CD4-positive, alpha-beta T cell (primary cell): ENCODE data around the gene EVI5. TPM values are rescaled to one million over a fixed set of nuclear protein-coding genes. Genes with fewer than 3 reads are reported as not detected.

Source experiments
- ATAC-seq: fragments of 200-7000 bp; cut with Tn5 transposase; one replicate; pipeline ENCODE4 v1.10.0; 2022; ENCODE audit warnings: mild to moderate bottlenecking; ENCODE audit not compliant: poor library complexity
- CTCF ChIA-PET: fragments of 350-600 bp; sonication (Branson Sonifier 250); formaldehyde crosslinking; loops from one replicate; lab custom pipeline; 2021; ENCODE audit warnings: antibody characterized with exemption, inconsistent platforms; lab: Charles Lee
- POLR2A ChIA-PET: fragments of 350-600 bp; sonication (Branson Sonifier 250); formaldehyde crosslinking; loops from one replicate; lab custom pipeline; 2021; ENCODE audit warnings: antibody characterized with exemption, inconsistent platforms; lab: Charles Lee
- DNase-seq, 14 experiments: peaks; one replicate each; pipeline ENCODE4 v3.0.0-alpha.2; 2013 to 2020; ENCODE audit warnings: mixed read lengths in 2 of 14
- H3K27ac ChIP-seq, 2 donors: one replicate each; pipeline versions ENCODE4 v1.5.1 to v1.7.0; 2013; ENCODE audit warnings: low read length in 2 of 2, low read depth in 1 of 2, mild to moderate bottlenecking in 1 of 2
- H3K27me3 ChIP-seq, 2 experiments: 1 replicate in 1 of 2; 2 replicates in 1 of 2; pipeline versions ENCODE4 v1.6.1 to v1.7.0; 2013; ENCODE audit warnings: low read length in 2 of 2, control low read depth in 1 of 2, mild to moderate bottlenecking in 1 of 2, moderate library complexity in 1 of 2; ENCODE audit not compliant: insufficient read depth in 2 of 2, control insufficient read depth in 1 of 2
- H3K36me3 ChIP-seq: one replicate; pipeline ENCODE4 v1.6.1; 2013; ENCODE audit warnings: low read length, control low read depth; ENCODE audit not compliant: insufficient read depth
- H3K4me1 ChIP-seq: one replicate; pipeline ENCODE4 v1.6.1; 2013; ENCODE audit warnings: low read length, control low read depth; ENCODE audit not compliant: insufficient read depth
- H3K4me3 ChIP-seq: one replicate; pipeline ENCODE4 v1.5.1; 2013; ENCODE audit warnings: mild to moderate bottlenecking, low read length, moderate library complexity
- H3K9me3 ChIP-seq, 2 experiments: 1 replicate in 1 of 2; 2 replicates in 1 of 2; pipeline versions ENCODE4 v1.6.1 to v1.7.0; 2013; ENCODE audit warnings: low read length in 2 of 2, mild to moderate bottlenecking in 2 of 2, control low read depth in 1 of 2, moderate library complexity in 1 of 2; ENCODE audit not compliant: control insufficient read depth in 1 of 2, insufficient read depth in 1 of 2
- H3K27ac Mint-ChIP-seq: one replicate; pipeline ENCODE4 v1.8.0; 2020; ENCODE audit warnings: mixed read lengths
- H3K27me3 Mint-ChIP-seq: one replicate; pipeline ENCODE4 v1.8.0; 2021; ENCODE audit warnings: mixed read lengths
- H3K36me3 Mint-ChIP-seq: one replicate; pipeline ENCODE4 v1.8.0; 2021; ENCODE audit warnings: low read depth, mixed read lengths
- H3K4me1 Mint-ChIP-seq: one replicate; pipeline ENCODE4 v1.8.0; 2021; ENCODE audit warnings: low read depth, mixed read lengths
- H3K4me3 Mint-ChIP-seq: one replicate; pipeline ENCODE4 v1.8.0; 2020; ENCODE audit warnings: mild to moderate bottlenecking, mixed read lengths
- H3K9me3 Mint-ChIP-seq: one replicate; pipeline ENCODE4 v1.8.0; 2020; ENCODE audit warnings: mixed read lengths
- intact Hi-C, 2 experiments: fragments of 100-400 bp; cut with DNase I in 1 of 2; cut with micrococcal nuclease in 1 of 2; formaldehyde crosslinking; loops; one replicate each; pipeline versions ENCODE4 v1.15.1 to v1.9.0; 2023 to 2025; cut with DNase I, micrococcal nuclease
- total RNA-seq, 174 experiments: library from RNA in 2 of 174; stranded (reverse) in 2 of 174; gene quantifications; one replicate each; pipeline ENCODE4 v1.2.3 and lab custom pipeline; 2021 to 2026
- TF ChIP-seq, protein P1 (sequence below): fragments of 200-600 bp; IDR thresholded peaks from one replicate; pipeline ENCODE4 v1.8.0; 2022; ENCODE audit warnings: antibody characterized with exemption, mild to moderate bottlenecking

EVI5 gene
- total RNA-seq, 2 experiments from 2014 or later, result 1.8 to 2.0 TPM

DNA sequence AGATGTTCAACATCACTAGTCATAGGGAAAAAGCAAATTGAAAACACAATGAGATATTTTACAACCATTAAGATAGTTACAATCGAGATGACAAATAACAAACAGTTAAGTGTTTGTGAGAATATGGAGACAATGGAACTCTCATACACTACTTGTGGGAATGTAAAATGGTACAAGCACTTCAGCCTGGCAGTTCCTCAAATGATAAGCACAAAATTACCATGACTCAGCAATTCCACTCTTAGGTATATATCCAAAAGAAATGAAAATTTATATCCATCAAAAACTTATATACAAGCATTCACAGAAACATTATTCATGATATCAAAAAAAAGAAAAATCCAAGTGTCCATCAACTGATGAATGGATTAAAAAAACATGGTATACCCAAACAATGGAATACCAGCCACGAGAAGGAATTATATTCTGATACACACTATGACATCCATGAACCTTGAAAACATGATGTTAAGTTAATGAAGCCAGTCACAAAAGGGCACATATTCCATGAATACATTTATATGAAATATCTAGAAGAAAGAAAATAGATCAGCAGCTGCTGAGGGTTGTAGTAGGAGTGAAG lies 76.4 kb downstream of the EVI5 start:
- Histone ChIP-seq H3K27ac (no peak overlapping the region), H3K9me3 (no peaks in the 10 kb centered on the region), H3K4me3 (no peak overlapping the region), H3K36me3 (no peaks in the 10 kb centered on the region), H3K4me1 (no peaks in the 10 kb centered on the region), H3K27me3 (no peaks in the 10 kb centered on the region)
- TF ChIP-seq, protein P1, sequence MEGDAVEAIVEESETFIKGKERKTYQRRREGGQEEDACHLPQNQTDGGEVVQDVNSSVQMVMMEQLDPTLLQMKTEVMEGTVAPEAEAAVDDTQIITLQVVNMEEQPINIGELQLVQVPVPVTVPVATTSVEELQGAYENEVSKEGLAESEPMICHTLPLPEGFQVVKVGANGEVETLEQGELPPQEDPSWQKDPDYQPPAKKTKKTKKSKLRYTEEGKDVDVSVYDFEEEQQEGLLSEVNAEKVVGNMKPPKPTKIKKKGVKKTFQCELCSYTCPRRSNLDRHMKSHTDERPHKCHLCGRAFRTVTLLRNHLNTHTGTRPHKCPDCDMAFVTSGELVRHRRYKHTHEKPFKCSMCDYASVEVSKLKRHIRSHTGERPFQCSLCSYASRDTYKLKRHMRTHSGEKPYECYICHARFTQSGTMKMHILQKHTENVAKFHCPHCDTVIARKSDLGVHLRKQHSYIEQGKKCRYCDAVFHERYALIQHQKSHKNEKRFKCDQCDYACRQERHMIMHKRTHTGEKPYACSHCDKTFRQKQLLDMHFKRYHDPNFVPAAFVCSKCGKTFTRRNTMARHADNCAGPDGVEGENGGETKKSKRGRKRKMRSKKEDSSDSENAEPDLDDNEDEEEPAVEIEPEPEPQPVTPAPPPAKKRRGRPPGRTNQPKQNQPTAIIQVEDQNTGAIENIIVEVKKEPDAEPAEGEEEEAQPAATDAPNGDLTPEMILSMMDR, result no peak
- ATAC-seq (no peak), DNase-seq (no peak)
- H3K27ac Mint-ChIP-seq, result no peak overlapping the region
- H3K4me1 Mint-ChIP-seq, result no peaks in the 10 kb centered on the region
- peaks cover 3% of the 10 kb centered on the region for H3K27me3 Mint-ChIP-seq
- CTCF ChIA-PET, result no interaction called here
- H3K4me3 Mint-ChIP-seq, result no peak overlapping the region
- no peaks in the 10 kb centered on the region for H3K9me3 Mint-ChIP-seq
- POLR2A ChIA-PET, result no interaction called here
- intact Hi-C loops, result no loop called here
- H3K36me3 Mint-ChIP-seq, result no peaks in the 10 kb centered on the region

DNA sequence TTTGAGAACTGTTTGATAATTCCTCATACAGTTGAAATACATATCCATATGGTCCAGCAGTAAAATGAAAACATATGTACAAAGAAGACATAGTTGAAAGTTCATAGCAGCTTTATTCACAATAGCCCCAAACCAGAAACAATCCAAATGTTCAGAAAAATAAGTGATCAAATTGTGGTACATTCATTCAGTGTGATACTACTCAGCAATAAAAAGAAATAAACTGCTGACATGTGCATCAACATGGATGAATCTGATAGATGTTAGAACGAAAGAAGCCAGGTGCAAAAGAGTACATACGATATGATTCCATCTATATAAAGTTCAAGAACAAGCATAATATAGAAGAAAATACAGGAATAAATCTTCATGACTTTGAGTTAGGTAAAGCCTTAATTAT lies 77.2 kb downstream of the EVI5 start:
- Mint-ChIP-seq H3K27ac (no peak overlapping the region), H3K36me3 (no peaks in the 10 kb centered on the region), H3K9me3 (no peaks in the 10 kb centered on the region), H3K4me3 (no peak overlapping the region), H3K27me3 (peaks cover 3% of the 10 kb centered on the region), H3K4me1 (no peaks in the 10 kb centered on the region)
- no peaks in the 10 kb centered on the region for H3K4me1 ChIP-seq
- no peak overlapping the region for H3K27ac ChIP-seq
- POLR2A ChIA-PET, result no interaction called here
- H3K9me3 ChIP-seq, result no peaks in the 10 kb centered on the region
- no peaks in the 10 kb centered on the region for H3K36me3 ChIP-seq
- no peak overlapping the region for H3K4me3 ChIP-seq
- ATAC-seq (no peak), DNase-seq (no peak)
- TF ChIP-seq, protein P1, result no peak
- CTCF ChIA-PET, result no interaction called here
- intact Hi-C loops, result no loop called here
- H3K27me3 ChIP-seq, result no peaks in the 10 kb centered on the region

DNA sequence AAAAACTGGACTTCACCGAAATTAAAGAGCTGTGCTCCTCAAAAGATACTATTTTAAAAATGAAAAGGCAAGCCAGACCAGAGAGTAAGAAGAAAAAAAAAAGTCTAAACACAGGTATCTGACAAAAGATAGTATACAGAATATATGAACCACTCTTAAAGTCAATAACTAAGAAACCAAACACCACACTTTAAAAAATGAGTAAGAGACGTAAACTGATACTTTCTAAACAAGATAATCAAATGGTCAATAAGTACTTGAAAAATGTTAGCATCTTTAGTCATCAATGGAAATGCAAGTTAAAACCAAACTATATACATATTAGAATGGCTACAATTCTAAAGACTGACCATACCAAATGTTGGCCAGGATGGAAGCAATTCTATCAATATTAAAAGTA lies 77.6 kb downstream of the EVI5 start:
- no peaks in the 10 kb centered on the region for H3K27me3 ChIP-seq
- Mint-ChIP-seq H3K9me3 (no peaks in the 10 kb centered on the region), H3K4me3 (no peak overlapping the region), H3K27me3 (peaks cover 3% of the 10 kb centered on the region), H3K27ac (no peak overlapping the region), H3K4me1 (no peaks in the 10 kb centered on the region), H3K36me3 (no peaks in the 10 kb centered on the region)
- ATAC-seq (no peak), DNase-seq (no peak)
- no peaks in the 10 kb centered on the region for H3K36me3 ChIP-seq
- intact Hi-C loops, result no loop called here
- no peak overlapping the region for H3K27ac ChIP-seq
- no peaks in the 10 kb centered on the region for H3K4me1 ChIP-seq
- ChIA-PET CTCF (no interaction called here), POLR2A (no interaction called here)
- no peak overlapping the region for H3K4me3 ChIP-seq
- H3K9me3 ChIP-seq, result no peaks in the 10 kb centered on the region
- TF ChIP-seq, protein P1, result no peak
